Measurements from ENCODE around the gene PCGF2. TPM values are rescaled to one million over a fixed set of nuclear protein-coding genes. Genes with fewer than 3 reads are reported as not detected.

Gene PCGF2
- total RNA-seq, 1 donor from 2014 or later = 6.9 TPM

DNA sequence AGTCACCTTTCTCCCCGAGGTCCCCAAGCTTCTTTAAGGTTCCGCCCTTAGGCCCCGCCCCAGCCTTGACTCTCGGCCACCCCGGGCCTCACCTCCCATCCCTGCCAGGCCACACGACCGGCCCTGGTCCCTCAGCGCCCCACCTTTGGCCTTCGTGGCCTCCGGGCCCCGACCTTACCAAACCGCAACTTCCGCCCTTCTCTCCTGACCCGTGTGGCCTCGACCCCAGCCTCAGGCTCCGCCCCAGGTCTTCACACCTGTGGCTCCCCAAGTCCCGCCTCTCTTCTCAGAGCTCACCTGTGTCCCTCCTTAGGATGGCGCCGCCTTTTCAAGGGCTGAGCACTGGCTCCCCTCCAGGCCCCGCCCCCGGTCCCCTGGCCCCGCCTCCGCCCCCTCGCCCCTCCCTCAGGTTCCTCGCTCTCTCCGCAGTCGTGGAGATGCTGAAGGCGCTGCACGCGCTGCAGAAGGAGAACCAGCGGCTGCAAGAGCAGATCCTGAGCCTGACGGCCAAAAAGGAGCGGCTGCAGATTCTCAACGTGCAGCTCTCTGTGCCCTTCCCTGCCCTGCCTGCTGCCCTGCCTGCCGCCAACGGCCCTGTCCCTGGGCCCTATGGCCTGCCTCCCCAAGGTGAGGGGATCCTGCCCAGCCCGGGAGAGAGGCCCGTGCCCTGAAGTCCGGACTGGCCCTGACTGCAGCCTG is 28.0 kb downstream of the PCGF2 start:
- no peak for DNase-seq (ENCODE audit: low read depth, low spot score)

- no peak for DNase-seq (ENCODE audit: low read depth, low spot score)
These were observed 28.7 kb downstream of the PCGF2 start for GRCh38 chr17:38719289-38719942.

DNA sequence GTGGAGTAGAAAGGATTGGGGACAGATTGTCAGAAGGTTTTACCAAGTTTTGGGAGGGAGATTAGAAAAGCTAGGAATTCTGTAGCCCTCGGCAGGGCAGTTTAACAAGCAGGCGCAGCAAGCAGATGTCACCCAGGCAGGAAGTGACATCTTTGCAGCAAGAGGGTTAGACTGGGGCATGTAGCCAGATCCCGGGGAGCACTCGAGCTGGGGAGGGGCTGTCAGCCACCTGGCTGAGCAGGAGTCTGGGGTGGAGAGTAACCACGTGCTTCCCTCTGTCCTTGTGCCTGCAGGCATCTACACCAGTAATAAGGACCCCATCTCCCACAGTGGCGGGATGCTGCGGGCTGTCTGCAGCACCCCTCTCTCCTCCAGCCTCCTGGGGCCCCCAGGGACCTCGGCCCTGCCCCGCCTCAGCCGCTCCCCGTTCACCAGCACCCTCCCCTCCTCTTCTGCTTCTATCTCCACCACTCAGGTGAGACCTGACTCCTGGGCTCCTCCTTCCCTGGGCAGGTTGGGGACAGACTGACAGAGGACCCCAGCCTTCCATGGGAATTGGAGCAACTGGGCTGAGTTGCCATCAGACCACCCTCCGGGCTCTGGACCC is 30.9 kb downstream of the PCGF2 start:
- no peak for DNase-seq (ENCODE audit: low read depth, low spot score)

- no peak for DNase-seq (ENCODE audit: low read depth, low spot score)
These were observed 31.6 kb downstream of the PCGF2 start for GRCh38 chr17:38716368-38717005.

DNA sequence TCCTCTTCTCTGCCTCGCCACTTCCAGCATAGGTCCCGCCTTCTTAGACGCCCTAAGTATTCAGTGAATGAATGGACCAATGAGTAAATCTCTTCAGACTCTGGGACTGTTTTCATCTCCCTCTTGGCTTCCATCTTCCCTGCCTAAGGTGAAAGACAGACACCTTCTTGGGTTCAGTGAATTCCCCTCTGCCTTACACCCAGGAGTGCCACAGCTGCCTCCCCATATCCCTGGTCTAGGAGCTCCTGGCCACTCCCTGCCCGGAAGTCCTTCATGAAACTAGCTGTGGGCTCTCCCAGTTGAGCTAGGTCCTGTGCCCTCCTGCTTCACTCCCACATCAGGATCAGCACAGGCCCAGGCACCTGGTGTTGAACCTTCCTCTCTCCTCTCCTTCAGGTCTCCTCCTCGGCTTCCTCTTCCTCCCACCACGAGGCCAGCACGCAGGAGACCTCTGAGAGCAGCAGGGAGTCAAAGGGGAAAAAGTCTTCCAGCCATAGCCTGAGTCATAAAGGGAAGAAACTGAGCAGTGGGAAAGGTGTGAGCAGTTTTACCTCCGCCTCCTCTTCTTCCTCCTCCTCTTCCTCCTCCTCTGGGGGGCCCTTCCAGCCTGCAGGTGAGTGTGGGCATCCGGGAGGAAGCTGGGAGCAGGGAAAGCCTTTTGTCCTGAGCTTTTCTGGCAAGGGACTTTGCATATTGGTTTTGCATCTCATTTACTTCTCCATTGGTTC is 32.8 kb downstream of the PCGF2 start:
- DNase-seq (ENCODE audit: low read depth, low spot score) = no peak

DNA sequence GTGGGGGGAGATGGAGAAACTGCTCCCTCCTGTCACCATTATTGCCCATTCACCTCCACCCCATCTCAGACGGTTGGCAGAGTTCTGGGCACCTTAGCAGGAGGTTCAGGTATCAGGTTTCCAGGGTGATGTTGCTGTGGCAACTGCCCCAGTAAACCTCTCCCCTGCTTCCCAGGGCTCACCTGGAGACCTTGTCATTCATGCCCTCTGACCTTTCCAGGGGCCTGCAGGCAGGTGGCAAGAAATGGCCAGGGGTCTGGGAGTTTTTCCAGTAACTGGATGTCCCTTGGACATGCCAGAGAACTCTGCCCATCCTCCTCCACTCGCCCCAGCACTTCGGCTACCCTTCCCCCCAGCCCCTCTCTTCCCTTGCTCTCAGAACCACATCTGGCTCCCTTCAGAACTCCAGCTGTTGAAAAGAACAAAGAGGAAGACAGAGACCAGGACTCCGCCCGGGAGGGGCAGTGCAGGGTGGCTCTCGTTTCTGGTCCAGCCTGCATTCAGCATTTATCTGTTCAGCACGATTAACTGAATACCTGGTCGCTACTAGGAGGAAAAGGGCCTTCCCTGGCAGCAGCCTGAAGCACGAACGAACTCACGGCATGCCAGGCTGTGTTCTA is 34.6 kb downstream of the PCGF2 start:
- DNase-seq (ENCODE audit: low read depth, low spot score) = no peak

GRCh38 chr17:38712593-38712992 is 35.5 kb downstream of the PCGF2 start:
- no peak for DNase-seq (ENCODE audit: low read depth, low spot score)

DNA sequence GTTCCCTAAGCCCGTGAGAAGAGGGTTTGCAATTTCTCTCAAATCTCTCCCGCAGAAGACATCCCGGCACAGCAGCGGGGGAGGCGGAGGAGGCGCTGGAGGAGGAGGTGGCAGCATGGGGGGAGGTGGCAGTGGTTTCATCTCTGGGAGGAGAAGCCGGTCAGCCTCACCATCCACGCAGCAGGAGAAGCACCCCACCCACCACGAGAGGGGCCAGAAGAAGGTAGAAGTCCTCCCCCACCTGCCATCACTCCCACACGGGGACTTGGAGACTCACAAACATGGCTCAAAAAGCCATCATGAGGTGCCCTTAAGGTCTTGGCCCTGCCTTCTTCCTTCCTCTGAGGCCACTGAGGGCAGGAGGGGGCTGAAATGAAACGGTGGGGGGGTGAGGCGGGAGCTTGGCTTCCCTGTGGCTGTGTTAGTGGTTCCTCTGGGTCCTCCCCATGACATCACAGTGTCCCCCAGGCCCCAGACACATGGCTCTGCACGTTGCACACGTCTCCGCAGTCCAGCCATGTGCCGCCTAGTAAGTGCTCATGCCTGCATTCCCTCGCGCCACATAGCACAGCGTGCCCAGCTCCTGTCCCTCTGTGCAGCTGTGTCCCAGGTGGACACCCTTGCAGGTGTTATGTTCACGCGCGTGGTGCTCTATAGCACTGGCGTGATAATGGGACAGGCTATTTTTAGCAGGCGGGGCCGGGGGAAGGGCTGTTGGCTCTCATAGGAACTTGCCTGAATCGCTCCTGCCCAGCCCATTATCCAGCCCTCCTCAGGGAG is 36.2 kb downstream of the PCGF2 start:
- no peak for DNase-seq (ENCODE audit: low read depth, low spot score)

DNA sequence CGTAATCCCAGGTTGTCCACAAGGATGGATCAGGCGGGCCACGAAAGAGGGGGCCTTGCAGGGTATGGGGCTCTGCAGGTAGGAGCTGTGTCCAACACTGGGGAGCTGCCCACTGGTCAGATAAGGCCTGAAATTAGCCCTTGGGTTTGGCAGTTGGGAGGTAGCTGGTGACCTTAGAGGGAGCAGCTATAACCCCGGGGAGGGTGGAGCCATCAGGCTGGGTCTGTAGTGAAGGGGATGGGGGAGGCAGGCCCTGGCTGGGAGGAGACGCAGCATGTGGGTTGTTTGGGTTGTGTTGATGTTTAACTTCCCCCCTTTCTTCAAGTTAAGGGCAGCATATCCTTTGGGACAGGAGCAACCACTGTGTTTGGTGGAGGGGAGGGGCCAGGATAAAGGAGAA is 37.2 kb downstream of the PCGF2 start:
- no peak for DNase-seq (ENCODE audit: low read depth, low spot score)

GRCh38 chr17:38710604-38710962 is 37.6 kb downstream of the PCGF2 start:
- no peak for DNase-seq (ENCODE audit: low read depth, low spot score)

DNA sequence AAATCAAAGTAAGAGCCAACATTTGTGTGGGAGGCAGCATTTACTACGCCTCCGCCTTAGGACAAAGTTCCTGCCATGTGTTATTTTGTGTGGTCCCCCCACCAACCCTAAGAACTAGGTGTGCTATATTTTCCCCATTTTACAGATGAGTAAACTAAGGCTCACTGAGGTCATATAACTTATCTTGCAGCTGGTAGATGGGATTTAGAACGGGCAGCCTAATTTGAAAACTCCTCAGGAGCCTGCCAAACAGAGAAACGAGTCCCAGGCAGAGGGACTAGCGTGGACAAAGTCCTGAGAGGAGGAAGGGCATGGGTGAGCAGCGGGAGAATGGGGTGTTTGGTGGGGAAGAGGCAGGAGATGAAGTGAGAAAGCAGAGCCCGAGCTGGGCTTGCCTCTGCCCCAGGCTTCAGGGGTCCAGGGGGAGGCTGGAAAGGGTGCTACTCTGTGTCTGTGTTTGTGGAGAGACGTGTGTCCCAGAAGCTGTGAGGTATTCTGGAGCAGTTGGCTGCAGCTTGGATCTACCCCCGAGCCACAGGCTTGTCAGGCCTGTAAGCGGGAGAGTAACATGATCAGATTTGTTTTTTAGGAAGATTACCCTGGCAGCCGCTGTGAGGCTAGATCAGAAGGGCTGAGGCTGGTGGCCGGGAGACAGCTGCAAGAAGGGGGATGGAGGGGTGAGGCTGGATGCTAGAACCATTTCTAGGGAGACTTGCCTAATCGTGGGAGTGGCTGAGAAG is 38.1 kb downstream of the PCGF2 start:
- DNase-seq (ENCODE audit: low read depth, low spot score) = no peak

DNA sequence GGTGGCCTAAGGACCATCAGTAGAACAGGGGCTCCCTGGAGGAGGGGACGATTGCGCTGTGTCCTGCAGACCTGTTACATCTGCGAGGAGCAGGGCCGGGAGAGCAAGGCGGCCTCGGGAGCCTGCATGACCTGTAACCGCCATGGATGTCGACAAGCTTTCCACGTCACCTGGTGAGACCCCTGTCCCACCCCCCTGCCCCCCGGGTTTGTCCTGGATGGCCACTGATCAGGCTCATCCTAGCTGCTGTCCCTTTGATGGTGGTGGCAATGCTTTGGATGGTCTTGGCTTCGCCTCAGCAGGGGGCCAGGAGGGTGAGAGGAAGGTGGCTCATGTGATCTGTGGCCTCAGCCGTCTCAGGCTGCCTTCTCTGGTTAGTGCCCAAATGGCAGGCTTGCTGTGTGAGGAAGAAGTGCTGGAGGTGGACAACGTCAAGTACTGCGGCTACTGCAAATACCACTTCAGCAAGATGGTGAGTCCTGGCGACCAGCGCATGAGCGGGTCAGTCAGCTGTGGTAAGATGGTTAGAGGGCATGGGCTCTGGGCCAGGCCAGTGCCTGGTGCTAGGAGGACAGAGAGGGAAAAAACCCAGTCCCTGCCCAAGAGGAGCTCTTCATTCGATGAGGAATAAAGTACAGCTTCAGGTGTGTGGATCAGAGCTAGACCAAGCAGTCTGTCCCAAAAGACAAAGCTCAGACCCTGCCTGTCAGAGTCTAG is 38.9 kb downstream of the PCGF2 start:
- no peak for DNase-seq (ENCODE audit: low read depth, low spot score)

DNA sequence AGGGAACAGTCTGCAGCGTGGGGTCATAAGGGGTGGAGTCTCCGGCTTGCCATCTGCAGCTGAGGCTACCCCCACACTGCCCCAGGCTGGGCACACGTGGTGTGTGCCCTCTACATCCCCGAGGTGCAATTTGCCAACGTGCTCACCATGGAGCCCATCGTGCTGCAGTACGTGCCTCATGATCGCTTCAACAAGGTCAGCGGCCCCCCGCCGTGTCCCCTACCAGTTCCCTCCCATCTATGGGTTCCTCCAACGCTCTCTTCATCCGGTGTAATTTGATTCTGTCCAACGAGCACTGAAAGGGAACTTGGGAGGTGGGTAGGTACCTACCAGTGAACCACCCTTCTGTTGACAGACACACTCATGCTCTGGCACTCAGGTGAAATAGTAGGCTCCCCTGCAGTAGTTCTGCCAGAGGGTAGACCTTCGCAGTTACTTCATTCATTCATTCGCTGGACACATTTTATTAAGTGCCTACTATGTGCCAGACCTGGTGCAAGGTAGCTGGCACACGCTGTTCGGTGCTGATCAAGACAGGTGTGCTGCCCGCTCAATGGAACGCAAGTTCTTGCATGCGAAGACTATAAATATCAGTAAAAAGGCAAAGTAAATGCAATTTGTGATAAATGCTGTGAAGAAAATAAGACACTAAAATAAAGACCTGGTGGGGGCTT is 40.3 kb downstream of the PCGF2 start:
- DNase-seq (ENCODE audit: low read depth, low spot score) = no peak

DNA sequence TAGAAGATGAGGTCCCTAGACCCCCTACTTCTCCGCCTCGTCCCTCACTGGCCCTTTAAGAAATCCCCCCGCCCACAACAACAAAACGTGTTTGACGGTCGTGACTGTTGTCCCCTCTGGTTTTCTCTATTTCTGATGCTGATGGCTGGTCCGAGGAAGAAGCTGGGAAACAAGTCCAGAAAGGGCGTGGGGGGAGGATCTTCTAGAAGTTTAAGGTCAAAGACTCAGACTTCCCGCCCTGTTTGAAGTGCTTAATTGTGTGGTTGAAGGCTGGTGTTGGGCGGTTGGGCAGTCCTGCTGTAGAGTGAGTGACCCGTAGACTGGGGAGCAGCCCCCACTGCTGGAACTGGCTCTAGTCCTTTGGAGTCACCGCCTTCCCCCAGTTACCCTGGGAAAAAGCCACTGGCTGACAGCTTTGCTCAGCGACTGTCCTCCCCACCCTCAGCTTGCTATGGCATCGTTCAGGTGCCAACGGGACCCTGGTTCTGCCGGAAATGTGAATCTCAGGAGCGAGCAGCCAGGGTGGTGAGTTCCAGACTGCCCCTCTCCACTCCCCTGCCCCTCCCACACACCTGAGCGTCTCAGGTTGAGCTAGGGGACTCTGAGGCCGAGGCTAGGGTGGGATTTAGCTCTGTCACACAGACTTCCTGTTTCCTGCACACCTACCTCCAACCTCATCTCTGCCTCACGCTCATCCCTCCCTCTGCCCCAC is 41.5 kb downstream of the PCGF2 start:
- DNase-seq (ENCODE audit: low read depth, low spot score) = no peak

DNA sequence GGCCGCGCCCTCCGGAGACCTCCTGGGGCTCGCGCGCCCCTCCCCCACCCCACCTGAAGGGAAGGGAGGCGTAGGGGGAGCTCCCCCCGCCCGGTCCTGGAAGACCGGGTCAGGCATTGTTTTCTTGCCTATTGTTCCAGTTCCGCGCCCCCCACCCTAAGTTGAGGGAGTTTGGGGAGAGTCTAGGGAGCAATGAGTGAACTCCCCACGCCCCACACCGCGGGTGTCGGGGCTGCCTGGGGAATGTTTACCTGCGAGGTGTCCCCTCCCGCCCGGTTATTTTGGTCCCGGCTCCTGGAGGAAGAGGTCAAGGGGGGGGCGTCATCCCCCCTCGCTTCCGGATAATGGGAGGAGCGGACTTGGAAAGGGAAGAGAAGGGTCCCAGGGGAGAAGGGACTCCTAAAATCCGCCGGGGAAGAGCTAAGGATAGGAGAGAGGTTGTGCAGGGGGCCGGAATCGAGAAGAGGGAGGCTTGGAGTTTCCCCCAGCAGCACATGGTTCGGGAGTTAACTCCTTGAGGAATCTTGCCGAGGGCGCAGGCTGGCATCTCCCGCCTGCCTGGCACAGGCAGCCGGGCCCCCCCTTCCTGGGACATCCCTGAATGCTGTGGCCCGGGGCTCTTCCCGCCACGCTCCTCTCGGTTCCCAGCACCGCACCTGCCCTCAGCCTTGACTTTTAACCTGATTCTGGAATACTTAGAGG is 42.2 kb downstream of the PCGF2 start:
- DNase-seq (ENCODE audit: low read depth, low spot score) = no peak

- DNase-seq (ENCODE audit: low read depth, low spot score) = no peak
These were observed 42.7 kb downstream of the PCGF2 start for GRCh38 chr17:38705523-38705802.
